Activated T-cell treated with anti-CD3 and anti-CD28 coated beads, Interleukin-2, amount 50 U/mL, for 1 hour (primary cell): Measurements from ENCODE around the gene FNBP1.
A peak's percentile ranks its signal among the peaks of the same experiment; 100 is the strongest.
"Not testable (repeated sequence)": the region's sequence is repeated elsewhere in the genome, so short reads cannot be mapped to it uniquely, and the experiment has no call there.

Source experiments
- DNase-seq: peaks from one replicate; pipeline ENCODE4 v3.0.0-alpha.2; 2020

Gene FNBP1

GRCh38 chr9:129910628-129911567, 132.1 kb downstream of the FNBP1 start:
- DNase-seq, result no peak

GRCh38 chr9:129909851-129910250, 133.1 kb downstream of the FNBP1 start:
- no peak for DNase-seq

- DNase-seq, result no peak
These were observed 134.1 kb downstream of the FNBP1 start for GRCh38 chr9:129908906-129909305.

- DNase-seq, result no peak
These were observed 135.8 kb downstream of the FNBP1 start for GRCh38 chr9:129907201-129907600.

- no peak for DNase-seq
These were observed 136.7 kb downstream of the FNBP1 start for GRCh38 chr9:129906298-129906697.

GRCh38 chr9:129904734-129905133, 138.3 kb downstream of the FNBP1 start:
- DNase-seq, result no peak

- DNase-seq, result no peak
These were observed 140.3 kb downstream of the FNBP1 start for GRCh38 chr9:129902740-129903134.

GRCh38 chr9:129901993-129902739, 140.8 kb downstream of the FNBP1 start:
- DNase-seq, result no peak

- no peak for DNase-seq
These were observed 142.5 kb downstream of the FNBP1 start for GRCh38 chr9:129900263-129901027.

GRCh38 chr9:129899620-129900019, 143.4 kb downstream of the FNBP1 start:
- DNase-seq, result no peak

GRCh38 chr9:129898185-129898584, 144.8 kb downstream of the FNBP1 start:
- no peak for DNase-seq

- no peak for DNase-seq
These were observed 145.7 kb downstream of the FNBP1 start for GRCh38 chr9:129897263-129897662.

- peak; percentile 52 for DNase-seq
These were observed 147.4 kb downstream of the FNBP1 start for GRCh38 chr9:129895376-129896268.

- DNase-seq, result peak; percentile 42
These were observed 148.7 kb downstream of the FNBP1 start for GRCh38 chr9:129894120-129894823.

GRCh38 chr9:129891569-129891968, 151.4 kb downstream of the FNBP1 start:
- DNase-seq, result no peak

- DNase-seq, result not testable (repeated sequence)
These were observed 152.2 kb downstream of the FNBP1 start for GRCh38 chr9:129890718-129891299.

GRCh38 chr9:129889941-129890717, 152.9 kb downstream of the FNBP1 start:
- DNase-seq, result peak; percentile 65

GRCh38 chr9:129889122-129889940, 153.7 kb downstream of the FNBP1 start:
- DNase-seq, result peak; percentile 58
